ENCODE measurements around the gene REV3L.

DNA sequence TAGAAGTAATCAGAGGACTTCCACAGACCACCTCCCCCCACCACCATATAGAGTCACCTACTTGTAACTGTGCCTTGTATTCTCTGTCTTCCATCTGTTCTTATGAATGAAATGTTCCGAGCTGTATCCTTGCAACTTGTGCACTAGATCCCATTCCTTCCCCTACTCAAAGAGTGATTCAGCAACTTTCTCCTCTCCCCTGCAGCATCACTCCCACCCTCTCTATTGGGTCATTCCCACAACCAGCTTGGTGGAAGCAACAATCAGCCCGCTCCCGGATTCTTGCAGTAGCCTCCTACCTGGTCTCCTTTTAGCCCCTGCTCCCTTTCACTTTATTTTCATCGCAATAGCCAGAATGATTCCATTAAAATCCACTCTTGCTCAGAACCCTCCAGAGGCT, 34.9 kb upstream of the REV3L start:
- TF ChIP-seq, protein P1, sequence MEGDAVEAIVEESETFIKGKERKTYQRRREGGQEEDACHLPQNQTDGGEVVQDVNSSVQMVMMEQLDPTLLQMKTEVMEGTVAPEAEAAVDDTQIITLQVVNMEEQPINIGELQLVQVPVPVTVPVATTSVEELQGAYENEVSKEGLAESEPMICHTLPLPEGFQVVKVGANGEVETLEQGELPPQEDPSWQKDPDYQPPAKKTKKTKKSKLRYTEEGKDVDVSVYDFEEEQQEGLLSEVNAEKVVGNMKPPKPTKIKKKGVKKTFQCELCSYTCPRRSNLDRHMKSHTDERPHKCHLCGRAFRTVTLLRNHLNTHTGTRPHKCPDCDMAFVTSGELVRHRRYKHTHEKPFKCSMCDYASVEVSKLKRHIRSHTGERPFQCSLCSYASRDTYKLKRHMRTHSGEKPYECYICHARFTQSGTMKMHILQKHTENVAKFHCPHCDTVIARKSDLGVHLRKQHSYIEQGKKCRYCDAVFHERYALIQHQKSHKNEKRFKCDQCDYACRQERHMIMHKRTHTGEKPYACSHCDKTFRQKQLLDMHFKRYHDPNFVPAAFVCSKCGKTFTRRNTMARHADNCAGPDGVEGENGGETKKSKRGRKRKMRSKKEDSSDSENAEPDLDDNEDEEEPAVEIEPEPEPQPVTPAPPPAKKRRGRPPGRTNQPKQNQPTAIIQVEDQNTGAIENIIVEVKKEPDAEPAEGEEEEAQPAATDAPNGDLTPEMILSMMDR (IDR thresholded peaks at IDR 0.05; ENCODE audit: insufficient read depth, low read depth, low read length): no peak
- TF ChIP-seq EZH2 (IDR thresholded peaks at IDR 0.05; ENCODE audit: insufficient read depth, low read length): no peak
